HG02938 (cell line): ENCODE measurements around the gene RGS7.
"Not testable (repeated sequence)": the region's sequence is repeated elsewhere in the genome, so short reads cannot be mapped to it uniquely, and the experiment has no call there.

ENCODE experiments used
- ATAC-seq: cut with Tn5 transposase; IDR thresholded peaks from one replicate; pipeline ENCODE4 v1.9.1; 2021; ENCODE audit warnings: mild to moderate bottlenecking, moderate library complexity; ENCODE audit not compliant: unreplicated experiment

The RGS7 gene

GRCh38 chr1:241143765-241144442 is 213.1 kb downstream of the RGS7 start:
- ATAC-seq, result no peak

GRCh38 chr1:241142493-241142892 is 214.5 kb downstream of the RGS7 start:
- no peak for ATAC-seq

- ATAC-seq, result not testable (repeated sequence)
Observed at GRCh38 chr1:241141646-241142045, 215.4 kb downstream of the RGS7 start.

GRCh38 chr1:241140670-241141069 is 216.3 kb downstream of the RGS7 start:
- ATAC-seq, result no peak

GRCh38 chr1:241139047-241139446 is 218.0 kb downstream of the RGS7 start:
- no peak for ATAC-seq

GRCh38 chr1:241138248-241138647 is 218.8 kb downstream of the RGS7 start:
- ATAC-seq, result no peak

GRCh38 chr1:241136389-241136788 is 220.6 kb downstream of the RGS7 start:
- ATAC-seq, result no peak

GRCh38 chr1:241131636-241132194 is 225.3 kb downstream of the RGS7 start:
- ATAC-seq, result no peak

GRCh38 chr1:241130881-241131280 is 226.1 kb downstream of the RGS7 start:
- no peak for ATAC-seq

- no peak for ATAC-seq
Observed at GRCh38 chr1:241129207-241129960, 227.6 kb downstream of the RGS7 start.

- no peak for ATAC-seq
Observed at GRCh38 chr1:241125286-241125685, 231.7 kb downstream of the RGS7 start.

GRCh38 chr1:241118049-241118448 is 239.0 kb downstream of the RGS7 start:
- ATAC-seq, result no peak

GRCh38 chr1:241115784-241116183 is 241.2 kb downstream of the RGS7 start:
- no peak for ATAC-seq

GRCh38 chr1:241114699-241115233 is 242.2 kb downstream of the RGS7 start:
- no peak for ATAC-seq

- ATAC-seq, result no peak
Observed at GRCh38 chr1:241113557-241113956, 243.4 kb downstream of the RGS7 start.

GRCh38 chr1:241109039-241109438 is 248.0 kb downstream of the RGS7 start:
- ATAC-seq, result no peak

GRCh38 chr1:241105147-241105546 is 251.9 kb downstream of the RGS7 start:
- ATAC-seq, result no peak

GRCh38 chr1:241102664-241103063 is 254.3 kb downstream of the RGS7 start:
- ATAC-seq, result no peak

GRCh38 chr1:241101622-241102021 is 255.4 kb downstream of the RGS7 start:
- ATAC-seq, result no peak

- no peak for ATAC-seq
Observed at GRCh38 chr1:241097479-241097878, 259.5 kb downstream of the RGS7 start.

- no peak for ATAC-seq
Observed at GRCh38 chr1:241096982-241097381, 260.0 kb downstream of the RGS7 start.

- no peak for ATAC-seq
Observed at GRCh38 chr1:241095847-241096246, 261.2 kb downstream of the RGS7 start.
